AG09319 (cell line): ENCODE results near the gene DCAF7.

Experiments used
- DNase-seq: peaks from one replicate; pipeline ENCODE4 v3.0.0-alpha.2; 2010; ENCODE audit warnings: low read depth; ENCODE audit errors: extremely low read depth
- TF ChIP-seq, protein P1 (sequence below): IDR thresholded peaks from 2 replicates; pipeline ENCODE4 v1.5.1; 2011; ENCODE audit warnings: low read depth, mild to moderate bottlenecking, inconsistent platforms, low read length, moderate library complexity

The DCAF7 gene

DNA sequence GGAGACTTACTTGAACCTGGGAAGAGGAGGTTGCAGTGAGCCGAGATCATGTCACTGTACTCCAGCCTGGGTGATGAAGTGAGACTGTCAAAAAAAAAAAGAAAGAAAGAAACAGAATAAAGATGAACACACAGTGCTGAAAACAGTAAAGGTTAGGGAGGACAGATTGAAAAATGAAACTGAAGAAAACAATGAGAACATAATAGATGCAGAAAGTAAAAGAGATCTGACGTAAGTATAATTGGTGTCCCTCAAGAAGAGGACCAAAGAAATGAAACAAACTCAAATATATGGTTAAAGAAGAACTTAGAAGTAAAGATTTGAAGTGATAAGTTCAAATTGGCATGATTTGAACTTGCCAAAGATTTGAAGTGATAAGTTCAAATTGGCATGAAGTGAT is 7.1 kb downstream of the DCAF7 start:
- TF ChIP-seq, protein P1, sequence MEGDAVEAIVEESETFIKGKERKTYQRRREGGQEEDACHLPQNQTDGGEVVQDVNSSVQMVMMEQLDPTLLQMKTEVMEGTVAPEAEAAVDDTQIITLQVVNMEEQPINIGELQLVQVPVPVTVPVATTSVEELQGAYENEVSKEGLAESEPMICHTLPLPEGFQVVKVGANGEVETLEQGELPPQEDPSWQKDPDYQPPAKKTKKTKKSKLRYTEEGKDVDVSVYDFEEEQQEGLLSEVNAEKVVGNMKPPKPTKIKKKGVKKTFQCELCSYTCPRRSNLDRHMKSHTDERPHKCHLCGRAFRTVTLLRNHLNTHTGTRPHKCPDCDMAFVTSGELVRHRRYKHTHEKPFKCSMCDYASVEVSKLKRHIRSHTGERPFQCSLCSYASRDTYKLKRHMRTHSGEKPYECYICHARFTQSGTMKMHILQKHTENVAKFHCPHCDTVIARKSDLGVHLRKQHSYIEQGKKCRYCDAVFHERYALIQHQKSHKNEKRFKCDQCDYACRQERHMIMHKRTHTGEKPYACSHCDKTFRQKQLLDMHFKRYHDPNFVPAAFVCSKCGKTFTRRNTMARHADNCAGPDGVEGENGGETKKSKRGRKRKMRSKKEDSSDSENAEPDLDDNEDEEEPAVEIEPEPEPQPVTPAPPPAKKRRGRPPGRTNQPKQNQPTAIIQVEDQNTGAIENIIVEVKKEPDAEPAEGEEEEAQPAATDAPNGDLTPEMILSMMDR = no peak
- DNase-seq = no peak

DNA sequence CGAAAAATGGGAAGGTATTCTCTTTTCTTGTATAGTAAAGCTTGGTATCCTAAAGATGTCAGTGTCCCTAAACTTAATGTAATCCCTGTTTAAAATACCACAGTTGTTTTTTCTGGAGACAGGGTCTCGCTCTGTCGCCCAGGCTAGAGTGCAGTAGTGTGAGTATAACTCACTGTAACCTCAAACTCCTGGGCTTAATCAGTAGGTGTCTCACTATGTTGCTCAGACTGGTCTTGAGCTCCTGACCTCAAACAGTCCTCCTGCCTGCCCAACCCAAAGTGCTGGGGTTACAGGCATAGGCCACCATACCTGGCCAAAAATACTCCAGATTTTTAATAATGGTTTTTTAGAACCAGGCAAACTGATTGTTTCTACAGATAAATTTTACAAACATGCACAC is 8.2 kb downstream of the DCAF7 start:
- TF ChIP-seq, protein P1 = no peak
- DNase-seq = no peak

DNA sequence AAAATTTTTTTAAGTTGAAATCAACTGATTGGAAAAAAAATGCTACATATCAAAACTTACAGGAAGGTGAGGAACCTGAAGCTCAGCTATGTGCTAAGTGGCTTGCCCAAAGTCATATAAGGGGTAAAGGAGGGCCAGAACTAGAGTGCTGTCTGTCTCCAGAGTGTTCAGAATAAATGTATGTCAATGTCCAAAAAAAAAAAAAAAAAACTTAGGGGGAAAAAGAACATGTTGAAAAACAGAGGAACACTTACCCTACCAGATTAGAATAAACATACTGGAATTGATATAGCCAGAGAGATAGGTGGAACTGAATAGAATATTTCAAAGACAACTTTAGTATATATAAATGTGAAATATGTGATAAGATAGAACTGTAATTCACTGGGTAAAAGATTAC is 11.5 kb downstream of the DCAF7 start:
- TF ChIP-seq, protein P1 = no peak
- DNase-seq = no peak

DNA sequence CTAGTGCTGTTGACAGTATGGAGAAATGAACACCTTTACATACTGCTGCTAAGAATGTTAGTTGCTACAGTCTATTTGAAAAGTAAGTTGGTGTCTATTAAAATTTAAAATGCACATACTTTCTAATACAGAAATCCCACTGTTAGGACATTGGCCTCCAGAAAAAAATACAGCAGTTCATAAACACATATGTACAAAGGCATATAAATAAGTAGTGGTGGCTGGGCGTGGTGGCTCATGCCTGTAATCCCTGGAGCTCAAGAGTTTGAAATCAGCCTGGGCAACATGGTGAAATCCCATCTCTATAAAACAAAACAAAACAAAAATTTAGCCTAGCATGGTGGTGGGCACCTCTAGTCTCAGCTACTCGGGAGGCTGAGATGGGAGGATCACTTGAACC is 13.1 kb downstream of the DCAF7 start:
- no peak for DNase-seq
- TF ChIP-seq, protein P1 = no peak

DNA sequence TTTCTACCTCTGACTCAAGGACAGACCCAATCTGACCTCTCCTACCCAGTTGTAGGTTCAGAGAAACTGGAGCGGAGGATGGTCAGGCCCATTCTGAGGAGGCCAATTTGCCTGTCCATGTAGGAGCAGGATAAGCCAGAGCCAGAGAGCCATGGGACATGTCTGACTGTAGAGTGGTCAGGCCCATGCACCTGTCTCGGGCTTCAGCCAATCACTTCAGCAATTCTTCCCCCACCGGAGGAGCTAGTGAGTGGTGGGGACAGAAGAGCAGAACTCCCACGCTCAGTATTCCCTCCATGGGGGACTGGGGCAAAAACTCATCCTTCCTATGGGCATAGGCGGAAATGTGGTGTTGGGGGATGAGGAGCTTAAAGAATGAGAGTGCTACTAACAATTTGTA is 14.3 kb downstream of the DCAF7 start:
- DNase-seq = no peak
- TF ChIP-seq, protein P1 = no peak

DNA sequence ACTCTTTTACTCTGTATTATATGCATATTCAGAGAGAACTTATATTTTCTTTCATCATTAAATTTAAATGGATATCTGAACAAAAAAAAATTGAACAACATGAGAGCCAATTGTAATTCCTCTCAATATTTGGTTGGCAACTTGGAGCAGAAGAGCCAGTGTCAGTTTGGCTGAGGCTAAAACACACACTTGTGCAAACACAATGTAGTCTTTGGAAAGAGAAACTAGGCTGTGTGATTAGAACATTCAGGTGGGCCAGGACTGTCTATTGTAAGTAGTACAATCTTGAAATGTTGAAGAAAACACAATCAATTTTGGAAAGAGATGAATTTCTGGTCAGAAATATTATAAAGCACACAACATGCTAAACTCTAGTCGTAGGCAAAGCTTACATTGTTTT is 17.0 kb downstream of the DCAF7 start:
- TF ChIP-seq, protein P1 = no peak

DNA sequence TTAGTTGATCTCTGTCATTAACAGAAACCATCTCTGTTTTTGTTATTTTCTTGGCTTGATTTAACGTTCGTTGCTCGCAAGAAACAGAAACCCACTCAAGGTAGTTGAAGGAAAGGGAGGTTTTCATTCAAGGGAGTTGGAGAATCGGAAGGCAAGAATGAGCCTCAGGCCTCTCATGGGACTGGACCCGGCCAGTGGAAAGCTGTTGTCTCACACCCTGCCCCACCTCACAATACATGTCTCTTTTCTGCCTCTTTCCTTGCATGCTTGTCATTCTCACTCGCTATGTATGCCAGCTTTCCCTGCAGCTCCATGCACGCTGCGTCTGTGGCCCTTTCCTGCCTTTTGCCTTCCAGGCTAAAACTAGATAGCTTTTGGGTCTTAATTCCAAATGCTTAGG is 18.3 kb downstream of the DCAF7 start:
- TF ChIP-seq, protein P1 = no peak

More for the DNA sequence above, 17.0 kb downstream of the DCAF7 start:
- no peak for DNase-seq

More for the DNA sequence above, 18.3 kb downstream of the DCAF7 start:
- no peak for DNase-seq
